Measurements from ENCODE around the gene OR4D5.

The OR4D5 gene

GRCh38 chr11:123973816-123974215 lies 34.4 kb downstream of the OR4D5 start:
- H3K79me2 ChIP-seq (ENCODE audit: insufficient read depth, low read length): no peaks in the 10 kb centered on the region
- H3K27me3 ChIP-seq (ENCODE audit: low read length): no peaks in the 10 kb centered on the region
- no peaks in the 10 kb centered on the region for H3F3A ChIP-seq (ENCODE audit: insufficient read depth)
- no peak overlapping the region for H3K4me3 ChIP-seq (ENCODE audit: insufficient read depth, low read length, poor library complexity, severe bottlenecking)
- no peak overlapping the region for H2AFZ ChIP-seq (ENCODE audit: low read depth, low read length, severe bottlenecking)
- H3K9ac ChIP-seq (ENCODE audit: low read length): no peak overlapping the region
- no peaks in the 10 kb centered on the region for H4K20me1 ChIP-seq (ENCODE audit: low read depth, low read length)
- H3K36me3 ChIP-seq (ENCODE audit: low read length): no peaks in the 10 kb centered on the region
- H3K27ac ChIP-seq (ENCODE audit: low read depth, low read length): no peak overlapping the region
- TF ChIP-seq CTCF (IDR thresholded peaks at IDR 0.05; ENCODE audit: insufficient read depth, low read length, poor library complexity, severe bottlenecking): no peak
- no peak for TF ChIP-seq EZH2phosphoT487 (conservative IDR thresholded peaks at IDR 0.05; ENCODE audit: low read length)
- H3K4me2 ChIP-seq (ENCODE audit: low read depth, low read length, poor library complexity, severe bottlenecking): no peak overlapping the region
- H3K9me2 ChIP-seq (replicated peaks; ENCODE audit: insufficient read depth, low read length): no peaks in the 10 kb centered on the region
- no peaks in the 10 kb centered on the region for H3K9me3 ChIP-seq (ENCODE audit: insufficient read depth, low read length)

- no peak overlapping the region for H3K27ac ChIP-seq (ENCODE audit: low read depth, low read length)
- H3K27me3 ChIP-seq (ENCODE audit: low read length): no peaks in the 10 kb centered on the region
- no peaks in the 10 kb centered on the region for H4K20me1 ChIP-seq (ENCODE audit: low read depth, low read length)
- no peak overlapping the region for H2AFZ ChIP-seq (ENCODE audit: low read depth, low read length, severe bottlenecking)
- no peak overlapping the region for H3K4me3 ChIP-seq (ENCODE audit: insufficient read depth, low read length, poor library complexity, severe bottlenecking)
- no peaks in the 10 kb centered on the region for H3K79me2 ChIP-seq (ENCODE audit: insufficient read depth, low read length)
- H3K36me3 ChIP-seq (ENCODE audit: low read length): no peaks in the 10 kb centered on the region
- H3K9ac ChIP-seq (ENCODE audit: low read length): no peak overlapping the region
- no peak for TF ChIP-seq CTCF (IDR thresholded peaks at IDR 0.05; ENCODE audit: insufficient read depth, low read length, poor library complexity, severe bottlenecking)
- no peak for TF ChIP-seq EZH2phosphoT487 (conservative IDR thresholded peaks at IDR 0.05; ENCODE audit: low read length)
- H3K4me2 ChIP-seq (ENCODE audit: low read depth, low read length, poor library complexity, severe bottlenecking): no peak overlapping the region
- no peaks in the 10 kb centered on the region for H3K9me2 ChIP-seq (replicated peaks; ENCODE audit: insufficient read depth, low read length)
- no peaks in the 10 kb centered on the region for H3K9me3 ChIP-seq (ENCODE audit: insufficient read depth, low read length)
- no peaks in the 10 kb centered on the region for H3F3A ChIP-seq (ENCODE audit: insufficient read depth)
Observed at GRCh38 chr11:123976770-123977560, 37.5 kb downstream of the OR4D5 start.

- no peaks in the 10 kb centered on the region for H4K20me1 ChIP-seq (ENCODE audit: low read depth, low read length)
- H3K27ac ChIP-seq (ENCODE audit: low read depth, low read length): no peak within 1 kb of the TSS
- H3K9ac ChIP-seq (ENCODE audit: low read length): no peak within 1 kb of the TSS
- H3K27me3 ChIP-seq (ENCODE audit: low read length): no peaks in the 10 kb centered on the region
- no peak within 1 kb of the TSS for H2AFZ ChIP-seq (ENCODE audit: low read depth, low read length, severe bottlenecking)
- no peaks in the 10 kb centered on the region for H3K36me3 ChIP-seq (ENCODE audit: low read length)
- H3K4me2 ChIP-seq (ENCODE audit: low read depth, low read length, poor library complexity, severe bottlenecking): no peak within 1 kb of the TSS
- TF ChIP-seq CTCF (IDR thresholded peaks at IDR 0.05; ENCODE audit: insufficient read depth, low read length, poor library complexity, severe bottlenecking) (no peak), EZH2phosphoT487 (conservative IDR thresholded peaks at IDR 0.05; ENCODE audit: low read length) (no peak)
- no peaks in the 10 kb centered on the region for H3F3A ChIP-seq (ENCODE audit: insufficient read depth)
- H3K9me3 ChIP-seq (ENCODE audit: insufficient read depth, low read length): no peaks in the 10 kb centered on the region
- H3K9me2 ChIP-seq (replicated peaks; ENCODE audit: insufficient read depth, low read length): no peaks in the 10 kb centered on the region
- no peak within 1 kb of the TSS for H3K4me3 ChIP-seq (ENCODE audit: insufficient read depth, low read length, poor library complexity, severe bottlenecking)
- no peaks in the 10 kb centered on the region for H3K79me2 ChIP-seq (ENCODE audit: insufficient read depth, low read length)
Observed at GRCh38 chr11:123977731-123978347, 38.4 kb downstream of the OR4D5 start, which contains the start of gene OR10S1. OR10S1 (minus strand) TSS chr11:123977781; CDS start chr11:123977664, 117 bp downstream.

All from SU-DHL-6 (cell line).